Natural killer cell (primary cell): Measurements from ENCODE around the gene ADGRV1. TPM values are rescaled to one million over a fixed set of nuclear protein-coding genes. Genes with fewer than 3 reads are reported as not detected.

Experiments
- ATAC-seq, 3 donors: fragments of 150-1000 bp in 2 of 3; fragments of 200-7000 bp in 1 of 3; cut with Tn5 transposase; 1 replicate in 1 of 3; 2 replicates in 2 of 3; pipeline ENCODE4 v1.10.0; 2021; ENCODE audit warnings: mild to moderate bottlenecking in 2 of 3, moderate library complexity in 2 of 3
- DNase-seq, 2 donors: peaks; one replicate each; pipeline versions ENCODE4 v3.0.0 to v3.0.0-alpha.2; 2013 to 2021; ENCODE audit warnings: mixed read lengths in 1 of 2
- H3K27ac ChIP-seq: one replicate; pipeline ENCODE4 v1.5.1; 2013; ENCODE audit warnings: mild to moderate bottlenecking, low read length
- H3K27me3 ChIP-seq: one replicate; pipeline ENCODE4 v1.6.1; 2013; ENCODE audit warnings: low read length; ENCODE audit not compliant: control insufficient read depth, insufficient read depth
- H3K36me3 ChIP-seq: one replicate; pipeline ENCODE4 v1.6.1; 2013; ENCODE audit warnings: low read length; ENCODE audit not compliant: control insufficient read depth, insufficient read depth
- H3K4me1 ChIP-seq: one replicate; pipeline ENCODE4 v1.6.1; 2013; ENCODE audit warnings: low read length; ENCODE audit not compliant: control insufficient read depth, insufficient read depth
- H3K4me3 ChIP-seq: one replicate; pipeline ENCODE4 v1.5.1; 2013; ENCODE audit warnings: low read length
- H3K9me3 ChIP-seq: one replicate; pipeline ENCODE4 v1.6.1; 2013; ENCODE audit warnings: low read length; ENCODE audit not compliant: control insufficient read depth, insufficient read depth
- H3K27ac Mint-ChIP-seq, 2 donors: one replicate each; pipeline ENCODE4 v1.8.0; 2022; ENCODE audit warnings: mild to moderate bottlenecking in 2 of 2, mixed read lengths in 2 of 2, moderate library complexity in 1 of 2
- H3K27me3 Mint-ChIP-seq, 2 donors: one replicate each; pipeline ENCODE4 v1.8.0; 2022; ENCODE audit warnings: low read depth in 2 of 2, mixed read lengths in 2 of 2
- H3K36me3 Mint-ChIP-seq: one replicate; pipeline ENCODE4 v1.8.0; 2022; ENCODE audit warnings: mixed read lengths
- H3K4me1 Mint-ChIP-seq, 2 donors: one replicate each; pipeline ENCODE4 v1.8.0; 2022; ENCODE audit warnings: mixed read lengths in 2 of 2
- H3K4me3 Mint-ChIP-seq: one replicate; pipeline ENCODE4 v1.8.0; 2022; ENCODE audit warnings: mild to moderate bottlenecking, moderate library complexity, mixed read lengths
- H3K9me3 Mint-ChIP-seq, 2 donors: one replicate each; pipeline ENCODE4 v1.8.0; 2022; ENCODE audit warnings: mixed read lengths in 2 of 2
- CTCF ChIP-seq: fragments of 200-600 bp; IDR thresholded peaks from one replicate; pipeline ENCODE4 v1.8.0; 2022; ENCODE audit warnings: antibody characterized with exemption
- WGBS: methylation state at CpG from one replicate; pipeline ENCODE4 v1.1.7; 2013; ENCODE audit warnings: missing lambda C conversion rate; ENCODE audit not compliant: insufficient coverage; 5-methylcytosine and 5-hydroxymethylcytosine counted together
- intact Hi-C: fragments of 100-400 bp; cut with micrococcal nuclease; formaldehyde crosslinking; loops from one replicate; pipeline ENCODE4 v1.14.2; 2022
- total RNA-seq, 4 donors: library from RNA; stranded (reverse); fragments of 120-200 nt in 1 of 4; gene quantifications; one replicate each; pipeline versions ENCODE4 v1.2.3 to v1.2.4, GENCODE V29; 2013 to 2022

ADGRV1 gene
- total RNA-seq, 3 donors from 2014 or later (not counting 1 experiment from before 2014, with no cell fraction given) = 0.50 to 0.71 TPM; not detected in 1

GRCh38 chr5:91146230-91146629 lies 587.6 kb downstream of the ADGRV1 start:
- H3K4me3 ChIP-seq = no peak overlapping the region
- Mint-ChIP-seq H3K4me3 (no peak overlapping the region), H3K4me1 (peaks cover 43 to 45% of the 10 kb centered on the region in 2 donors), H3K9me3 (no peaks in the 10 kb centered on the region), H3K27ac (no peak overlapping the region), H3K36me3 (no peaks in the 10 kb centered on the region), H3K27me3 (peaks cover 0 to 4% of the 10 kb centered on the region in 2 donors)
- H3K36me3 ChIP-seq = no peaks in the 10 kb centered on the region
- DNase-seq (no peak), ATAC-seq (no peak)
- H3K9me3 ChIP-seq = peaks cover 5% of the 10 kb centered on the region
- no peak overlapping the region for H3K27ac ChIP-seq
- TF ChIP-seq CTCF = no peak
- H3K4me1 ChIP-seq = peaks cover 11% of the 10 kb centered on the region
- no peaks in the 10 kb centered on the region for H3K27me3 ChIP-seq
- 84% methylated on average over 4 of the region's 4 CpGs for WGBS
- intact Hi-C loops = no loop called here

- 88% methylated on average over 4 of the region's 4 CpGs for WGBS
- intact Hi-C loops = no loop called here
These were observed 588.5 kb downstream of the ADGRV1 start for GRCh38 chr5:91146905-91147600.

GRCh38 chr5:91150234-91150633 lies 591.6 kb downstream of the ADGRV1 start:
- Mint-ChIP-seq H3K36me3 (no peaks in the 10 kb centered on the region), H3K9me3 (no peaks in the 10 kb centered on the region), H3K4me3 (no peak overlapping the region), H3K27me3 (peaks cover 0 to 4% of the 10 kb centered on the region in 2 donors), H3K27ac (no peak overlapping the region), H3K4me1 (peaks cover 28 to 31% of the 10 kb centered on the region in 2 donors)
- H3K4me1 ChIP-seq = peaks cover 6% of the 10 kb centered on the region
- WGBS = no CpG with 5 or more reads among the region's 1 CpG
- intact Hi-C loops = no loop called here
- no peak overlapping the region for H3K27ac ChIP-seq
- TF ChIP-seq CTCF = no peak
- DNase-seq = no peak
- no peaks in the 10 kb centered on the region for H3K36me3 ChIP-seq
- H3K4me3 ChIP-seq = no peak overlapping the region
- peaks cover 5% of the 10 kb centered on the region for H3K9me3 ChIP-seq
- H3K27me3 ChIP-seq = no peaks in the 10 kb centered on the region
- ATAC-seq = peak in 1 of 3 donors; percentile 36

More at GRCh38 chr5:91146905-91147600, 588.5 kb downstream of the ADGRV1 start:
- Histone ChIP-seq H3K27ac (no peak overlapping the region), H3K9me3 (peaks cover 5% of the 10 kb centered on the region), H3K4me1 (peaks cover 11% of the 10 kb centered on the region), H3K27me3 (no peaks in the 10 kb centered on the region), H3K36me3 (no peaks in the 10 kb centered on the region), H3K4me3 (no peak overlapping the region)
- ATAC-seq (peak in 1 of 3 donors; percentile 61), DNase-seq (no peak)
- no peak for TF ChIP-seq CTCF
- H3K4me1 Mint-ChIP-seq = peaks cover 37 to 39% of the 10 kb centered on the region in 2 donors
- H3K36me3 Mint-ChIP-seq = no peaks in the 10 kb centered on the region
- H3K4me3 Mint-ChIP-seq = no peak overlapping the region
- H3K9me3 Mint-ChIP-seq = no peaks in the 10 kb centered on the region
- no peak overlapping the region for H3K27ac Mint-ChIP-seq
- peaks cover 0 to 4% of the 10 kb centered on the region in 2 donors for H3K27me3 Mint-ChIP-seq

- Histone ChIP-seq H3K27me3 (no peaks in the 10 kb centered on the region), H3K4me3 (no peak overlapping the region), H3K27ac (no peak overlapping the region), H3K4me1 (peaks cover 6% of the 10 kb centered on the region), H3K9me3 (peaks cover 5% of the 10 kb centered on the region), H3K36me3 (no peaks in the 10 kb centered on the region)
- Mint-ChIP-seq H3K27ac (no peak overlapping the region), H3K27me3 (peaks cover 0 to 4% of the 10 kb centered on the region in 2 donors), H3K36me3 (no peaks in the 10 kb centered on the region), H3K4me3 (no peak overlapping the region), H3K9me3 (no peaks in the 10 kb centered on the region), H3K4me1 (peaks cover 28 to 31% of the 10 kb centered on the region in 2 donors)
- ATAC-seq (no peak), DNase-seq (no peak)
- TF ChIP-seq CTCF = no peak
- intact Hi-C loops = no loop called here
These were observed 592.0 kb downstream of the ADGRV1 start for GRCh38 chr5:91150636-91151035.
